Stomach (tissue), 9 donors: ENCODE data around the gene F7. TPM values are rescaled to one million over a fixed set of nuclear protein-coding genes. Genes with fewer than 3 reads are reported as not detected.
"Not testable (repeated sequence)": the region's sequence is repeated elsewhere in the genome, so short reads cannot be mapped to it uniquely, and the experiment has no call there.

ENCODE experiments used
- DNase-seq, 2 donors: peaks; one replicate each; pipeline versions ENCODE4 v3.0.0 to v3.0.0-alpha.2; 2013 to 2019
- H3K27ac ChIP-seq, 5 donors: fragments of 200-600 bp in 4 of 5; sonication (generic) in 4 of 5; one replicate each; pipeline ENCODE4 v1.5.1; 2013 to 2019; ENCODE audit warnings: mild to moderate bottlenecking in 1 of 5, moderate library complexity in 1 of 5
- H3K27me3 ChIP-seq, 3 donors: fragments of 200-600 bp; sonication (generic); one replicate each; pipeline ENCODE4 v1.5.1; 2017 to 2019; ENCODE audit warnings: mixed run types in 1 of 3
- H3K36me3 ChIP-seq, 4 donors: fragments of 200-600 bp; sonication (generic); 1 replicate in 3 of 4; 2 replicates in 1 of 4; pipeline ENCODE4 v1.5.1; 2016 to 2019
- H3K4me1 ChIP-seq, 4 donors: fragments of 200-600 bp; sonication (generic); one replicate each; pipeline ENCODE4 v1.5.1; 2016 to 2019
- H3K4me3 ChIP-seq, 4 donors: fragments of 200-600 bp; sonication (generic) in 3 of 4; one replicate each; pipeline ENCODE4 v1.5.1; 2016 to 2019; ENCODE audit warnings: mild to moderate bottlenecking in 1 of 4
- H3K9me3 ChIP-seq, 4 donors: fragments of 200-600 bp; sonication (generic); one replicate each; pipeline ENCODE4 v1.5.1; 2016 to 2019
- EP300 ChIP-seq: sonication (generic); formaldehyde crosslinking; IDR thresholded peaks from one replicate; pipeline ENCODE4 v1.6.1; 2017; ENCODE audit warnings: antibody characterized with exemption
- POLR2A ChIP-seq, 4 donors: fragments of 450-650 bp; IDR thresholded peaks; one replicate each; pipeline ENCODE4 v1.6.1; 2016; ENCODE audit warnings: antibody characterized with exemption in 4 of 4, control low read depth in 2 of 4, mild to moderate bottlenecking in 1 of 4, moderate library complexity in 1 of 4
- POLR2AphosphoS5 ChIP-seq, 3 donors: sonication (generic); formaldehyde crosslinking; IDR thresholded peaks; one replicate each; pipeline ENCODE4 v1.6.1; 2016; ENCODE audit warnings: antibody characterized with exemption in 3 of 3
- WGBS, 5 donors: extraction: QIAGEN DNeasy Blood & Tissue Kit in 3 of 5; methylation state at CpG; one replicate each; pipeline versions ENCODE4 v1.1.5 to v1.1.7; 2013 to 2018; 5-methylcytosine and 5-hydroxymethylcytosine counted together
- intact Hi-C: fragments of 100-400 bp; cut with DNase I; formaldehyde crosslinking; loops from one replicate; pipeline ENCODE4 v1.15.1; 2023; ENCODE audit warnings: low total_unique reads
- polyA plus RNA-seq, 3 donors: library from polyadenylated mRNA; stranded (reverse); fragments of 200-250 nt; gene quantifications; one replicate each; pipeline ENCODE4 v1.2.3, GENCODE V29; 2013
- total RNA-seq, 5 donors: library from RNA; depleted of rRNA; stranded (reverse); fragments of >200 nt; gene quantifications; one replicate each; pipeline versions ENCODE4 v1.1.0 to v1.2.3, GENCODE V29; 2014 to 2016
- TF ChIP-seq, protein P1 (sequence below), 7 experiments: fragments of 450-650 bp in 4 of 7; fragments of 200-600 bp in 3 of 7; sonication (generic) in 3 of 7; IDR thresholded peaks; one replicate each; pipeline ENCODE4 v1.5.1; 2016 to 2019; ENCODE audit warnings: antibody characterized with exemption in 7 of 7, control low read depth in 2 of 7, mild to moderate bottlenecking in 1 of 7
- donor health status: healthy with polysubstance abuse.
- donor health status: Bipolar disorder and iron deficiency.
- donor health status: healthy.

F7 gene
- total and polyA plus RNA-seq, 8 donors = 0.10 TPM; not detected in 7

DNA sequence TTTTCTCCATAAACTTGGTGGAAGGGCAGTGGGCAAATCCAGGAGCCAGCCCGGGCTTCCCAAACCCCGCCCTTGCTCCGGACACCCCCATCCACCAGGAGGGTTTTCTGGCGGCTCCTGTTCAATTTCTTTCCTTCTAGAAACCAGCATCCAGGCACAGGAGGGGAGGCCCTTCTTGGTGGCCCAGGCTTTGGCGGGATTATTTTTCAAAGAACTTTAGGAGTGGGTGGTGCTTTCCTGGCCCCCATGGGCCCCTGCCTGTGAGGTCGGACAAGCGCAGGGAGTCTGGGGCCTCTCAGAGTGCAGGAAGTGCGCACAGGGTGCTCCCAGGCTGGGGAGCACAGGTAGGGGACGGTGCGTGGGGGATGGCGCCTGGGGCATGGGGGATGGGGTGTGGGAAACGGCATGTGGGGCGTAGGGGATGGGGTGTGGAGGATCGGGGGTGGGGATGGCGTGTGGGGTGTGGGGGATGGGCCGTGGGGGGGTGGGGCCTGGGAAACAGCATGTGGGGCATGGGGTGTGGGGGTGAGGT is 396 bp downstream of the F7 start:
- 32 to 47% (median 36%) methylated on average over 8 to 16 of the region's 16 CpGs for WGBS, 5 donors

DNA sequence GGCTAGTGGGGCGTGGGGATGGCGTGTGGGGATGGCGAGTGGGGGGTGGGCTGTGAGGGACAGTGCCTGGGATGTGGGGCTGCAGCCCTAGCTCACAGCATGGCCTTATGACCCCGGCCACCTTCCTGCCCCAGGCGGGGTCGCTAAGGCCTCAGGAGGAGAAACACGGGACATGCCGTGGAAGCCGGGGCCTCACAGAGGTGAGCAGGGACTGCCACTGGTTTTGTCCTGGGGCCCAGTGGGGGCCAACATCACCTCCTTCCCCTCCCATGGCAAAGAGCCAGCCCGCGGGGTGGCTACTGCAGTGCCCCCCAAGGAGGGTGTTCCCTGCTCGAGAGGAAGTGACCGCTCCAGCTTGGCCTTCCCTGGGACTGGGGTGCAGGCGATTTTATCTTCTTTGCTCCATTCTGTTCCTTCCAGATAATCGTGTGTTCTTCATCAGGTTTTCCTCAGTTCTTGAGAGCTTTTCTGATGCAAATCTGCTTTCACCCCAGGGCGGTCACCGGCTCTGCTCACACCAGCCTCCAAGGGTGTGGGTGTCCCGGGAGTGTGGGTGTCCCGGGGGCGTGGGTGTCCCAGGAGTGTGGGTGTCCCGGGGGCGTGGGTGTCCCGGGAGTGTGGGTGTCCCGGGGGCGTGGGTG is 1.2 kb downstream of the F7 start:
- intact Hi-C loops = no loop called here
- DNase-seq = no peak
- Histone ChIP-seq H3K4me3 (no peak overlapping the region), H3K9me3 (no peaks in the 10 kb centered on the region), H3K36me3 (no peaks in the 10 kb centered on the region), H3K27me3 (peaks cover 16 to 52% (median 20%) of the 10 kb centered on the region in 3 donors), H3K27ac (no peak overlapping the region), H3K4me1 (peaks cover 14 to 30% (median 24%) of the 10 kb centered on the region in 4 donors)
- WGBS, 5 donors = 68 to 82% (median 72%) methylated on average over 17 to 25 of the region's 25 CpGs
- TF ChIP-seq POLR2A (IDR thresholded peaks at IDR 0.05) (no peak), POLR2AphosphoS5 (IDR thresholded peaks at IDR 0.05) (no peak), EP300 (no peak)
- TF ChIP-seq, protein P1, sequence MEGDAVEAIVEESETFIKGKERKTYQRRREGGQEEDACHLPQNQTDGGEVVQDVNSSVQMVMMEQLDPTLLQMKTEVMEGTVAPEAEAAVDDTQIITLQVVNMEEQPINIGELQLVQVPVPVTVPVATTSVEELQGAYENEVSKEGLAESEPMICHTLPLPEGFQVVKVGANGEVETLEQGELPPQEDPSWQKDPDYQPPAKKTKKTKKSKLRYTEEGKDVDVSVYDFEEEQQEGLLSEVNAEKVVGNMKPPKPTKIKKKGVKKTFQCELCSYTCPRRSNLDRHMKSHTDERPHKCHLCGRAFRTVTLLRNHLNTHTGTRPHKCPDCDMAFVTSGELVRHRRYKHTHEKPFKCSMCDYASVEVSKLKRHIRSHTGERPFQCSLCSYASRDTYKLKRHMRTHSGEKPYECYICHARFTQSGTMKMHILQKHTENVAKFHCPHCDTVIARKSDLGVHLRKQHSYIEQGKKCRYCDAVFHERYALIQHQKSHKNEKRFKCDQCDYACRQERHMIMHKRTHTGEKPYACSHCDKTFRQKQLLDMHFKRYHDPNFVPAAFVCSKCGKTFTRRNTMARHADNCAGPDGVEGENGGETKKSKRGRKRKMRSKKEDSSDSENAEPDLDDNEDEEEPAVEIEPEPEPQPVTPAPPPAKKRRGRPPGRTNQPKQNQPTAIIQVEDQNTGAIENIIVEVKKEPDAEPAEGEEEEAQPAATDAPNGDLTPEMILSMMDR (IDR thresholded peaks at IDR 0.05) = no peak

More for the DNA sequence above, 396 bp downstream of the F7 start:
- no peaks in the 10 kb centered on the region for H3K9me3 ChIP-seq
- TF ChIP-seq, protein P1 (IDR thresholded peaks at IDR 0.05) = no peak
- TF ChIP-seq POLR2A (IDR thresholded peaks at IDR 0.05) (no peak), POLR2AphosphoS5 (IDR thresholded peaks at IDR 0.05) (no peak), EP300 (no peak)
- no peaks in the 10 kb centered on the region for H3K36me3 ChIP-seq
- H3K4me3 ChIP-seq = no peak overlapping the region
- H3K27ac ChIP-seq = no peak overlapping the region
- peak in 1 of 2 donors; percentile 34 for DNase-seq
- intact Hi-C loops = no loop called here
- H3K27me3 ChIP-seq = peaks cover 16 to 47% (median 19%) of the 10 kb centered on the region in 3 donors
- H3K4me1 ChIP-seq = peaks cover 14 to 29% (median 23%) of the 10 kb centered on the region in 4 donors

DNA sequence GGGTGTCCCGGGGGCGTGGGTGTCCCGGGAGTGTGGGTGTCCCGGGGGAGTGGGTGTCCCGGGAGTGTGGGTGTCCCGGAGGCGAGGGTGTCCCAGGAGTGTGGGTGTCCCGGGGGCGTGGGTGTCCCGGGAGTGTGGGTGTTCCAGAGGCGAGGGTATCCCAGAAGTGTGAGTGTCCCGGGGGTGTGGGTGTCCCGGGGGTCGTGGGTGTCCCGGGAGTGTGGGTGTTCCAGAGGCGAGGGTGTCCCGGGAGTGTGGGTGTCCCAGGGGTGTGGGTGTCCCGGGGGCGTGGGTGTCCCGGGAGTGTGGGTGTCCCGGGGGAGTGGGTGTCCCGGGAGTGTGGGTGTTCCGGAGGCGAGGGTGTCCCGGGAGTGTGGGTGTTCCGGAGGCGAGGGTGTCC is 2.9 kb downstream of the F7 start:
- DNase-seq, H3K4me3 ChIP-seq, H3K9me3 ChIP-seq, H3K27ac ChIP-seq, H3K36me3 ChIP-seq, intact Hi-C loops: not testable (repeated sequence)
- WGBS, 5 donors = 94 to 98% (median 98%) methylated on average over 8 to 27 of the region's 27 CpGs
- Histone ChIP-seq H3K27me3 (peaks cover 16 to 51% (median 20%) of the 10 kb centered on the region in 3 donors), H3K4me1 (peaks cover 14 to 30% (median 24%) of the 10 kb centered on the region in 4 donors)

- H3K27me3 ChIP-seq = peaks cover 16 to 46% (median 20%) of the 10 kb centered on the region in 3 donors
- 25 to 42% (median 32%) methylated on average over 23 to 73 of the region's 73 CpGs for WGBS, 5 donors
- peak in 1 of 2 donors; percentile 25 for DNase-seq
Measured at GRCh38 chr13:113109151-113110047, 3.8 kb downstream of the F7 start.

More at GRCh38 chr13:113109151-113110047, 3.8 kb downstream of the F7 start:
- no peaks in the 10 kb centered on the region for H3K9me3 ChIP-seq
- no peak overlapping the region for H3K27ac ChIP-seq
- intact Hi-C loops = no loop called here
- peaks cover 14 to 30% (median 24%) of the 10 kb centered on the region in 4 donors for H3K4me1 ChIP-seq
- peak overlapping the region in 3 of 4 donors; percentile 41 to 53 (median 47) for H3K4me3 ChIP-seq
- no peaks in the 10 kb centered on the region for H3K36me3 ChIP-seq
- TF ChIP-seq EP300 (no peak), POLR2A (IDR thresholded peaks at IDR 0.05) (no peak), POLR2AphosphoS5 (IDR thresholded peaks at IDR 0.05) (no peak)
- TF ChIP-seq, protein P1 (IDR thresholded peaks at IDR 0.05) = no peak
